SK-N-SH (cell line): ENCODE results near the gene GRM2. TPM values are rescaled to one million over a fixed set of nuclear protein-coding genes. Genes with fewer than 3 reads are reported as not detected.

ENCODE experiments used
- CTCF ChIA-PET: fragments of 300-600, 350-600 bp; formaldehyde crosslinking; extraction: SDS; loops from one replicate; lab custom pipeline; 2021; lab: Yijun Ruan, JAX
- POLR2A ChIA-PET: fragments of 350-600 bp; sonication (Branson Sonifier 250); formaldehyde crosslinking; extraction: SDS; loops from one replicate; lab custom pipeline; 2020; ENCODE audit warnings: antibody characterized with exemption, inconsistent platforms; lab: Yijun Ruan, JAX
- DNase-seq: peaks from one replicate; pipeline ENCODE4 v3.0.0; 2012
- H2AFZ ChIP-seq: fragments of 200-600 bp; sonication (generic); 2 replicates; pipeline ENCODE4 v1.8.1; 2016; ENCODE audit warnings: antibody characterized with exemption, mild to moderate bottlenecking, low read depth
- H3F3A ChIP-seq: fragments of 200-600 bp; sonication (generic); replicated peaks from 2 replicates; pipeline ENCODE3; 2016; ENCODE audit warnings: antibody characterized with exemption, mild to moderate bottlenecking; ENCODE audit not compliant: insufficient read depth
- H3K27ac ChIP-seq, 2 experiments: fragments of 200-500 bp in 1 of 2; fragments of 200-600 bp in 1 of 2; sonication (Bioruptor generic) in 1 of 2; sonication (generic), shearing (Covaris generic) in 1 of 2; 2 replicates each; pipeline versions ENCODE4 v1.5.1 to v1.6.1; 2014 to 2016; ENCODE audit warnings: low read depth in 2 of 2, inconsistent platforms in 1 of 2, low read length in 1 of 2, mild to moderate bottlenecking in 1 of 2, mixed read lengths in 1 of 2
- H3K27me3 ChIP-seq: fragments of 200-600 bp; sonication (generic), shearing (Covaris generic); 2 replicates; pipeline ENCODE4 v1.6.1; 2016; ENCODE audit warnings: mixed run types; ENCODE audit not compliant: insufficient read depth
- H3K36me3 ChIP-seq, 2 experiments: fragments of 200-500 bp in 1 of 2; fragments of 200-600 bp in 1 of 2; sonication (Bioruptor generic) in 1 of 2; sonication (generic) in 1 of 2; replicated peaks in 1 of 2; 2 replicates each; pipeline versions ENCODE3 to v1.5.1; 2014 to 2016; ENCODE audit warnings: low read length in 1 of 2, mild to moderate bottlenecking in 1 of 2; ENCODE audit not compliant: insufficient read depth in 2 of 2, control insufficient read depth in 1 of 2
- H3K4me1 ChIP-seq, 2 experiments: fragments of 200-500 bp in 1 of 2; fragments of 200-600 bp in 1 of 2; sonication (Bioruptor generic) in 1 of 2; sonication (generic), shearing (Covaris generic) in 1 of 2; 2 replicates each; pipeline versions ENCODE4 v1.5.1 to v1.6.1; 2014 to 2016; ENCODE audit warnings: low read depth in 1 of 2, low read length in 1 of 2, mixed run types in 1 of 2; ENCODE audit not compliant: insufficient read depth in 2 of 2, control insufficient read depth in 1 of 2
- H3K4me2 ChIP-seq: fragments of 200-600 bp; sonication (generic), shearing (Covaris generic); 2 replicates; pipeline ENCODE4 v1.6.1; 2017; ENCODE audit warnings: mixed run types
- H3K4me3 ChIP-seq, 2 experiments: fragments of 200-500 bp in 1 of 2; fragments of 200-600 bp in 1 of 2; sonication (Bioruptor generic) in 1 of 2; sonication (generic), shearing (Covaris generic) in 1 of 2; 2 replicates each; pipeline versions ENCODE4 v1.5.1 to v1.8.1; 2014 to 2016; ENCODE audit warnings: low read depth in 2 of 2, inconsistent platforms in 1 of 2, low read length in 1 of 2, mild to moderate bottlenecking in 1 of 2, mixed read lengths in 1 of 2, moderate library complexity in 1 of 2
- H3K79me2 ChIP-seq: fragments of 200-600 bp; sonication (generic); 2 replicates; pipeline ENCODE4 v1.8.1; 2017; ENCODE audit warnings: mild to moderate bottlenecking; ENCODE audit not compliant: insufficient read depth
- H3K9ac ChIP-seq: fragments of 200-600 bp; sonication (generic); 2 replicates; pipeline ENCODE4 v1.6.1; 2017; ENCODE audit warnings: mixed run types
- H3K9me2 ChIP-seq: fragments of 200-600 bp; sonication (generic); 2 replicates; pipeline ENCODE4 v1.6.1; 2017; ENCODE audit warnings: mixed run types
- H3K9me3 ChIP-seq: fragments of 200-600 bp; sonication (generic); 2 replicates; pipeline ENCODE4 v1.6.1; 2017; ENCODE audit warnings: mixed run types, mild to moderate bottlenecking, moderate library complexity
- H4K20me1 ChIP-seq: fragments of 200-600 bp; sonication (generic); 2 replicates; pipeline ENCODE4 v1.6.1; 2017; ENCODE audit warnings: mild to moderate bottlenecking, mixed run types; ENCODE audit not compliant: insufficient read depth
- EZH2phosphoT487 ChIP-seq: fragments of 200-600 bp; sonication (generic); IDR thresholded peaks from 2 replicates; pipeline ENCODE4 v1.6.1; 2017; ENCODE audit warnings: low read depth, mixed run types, mild to moderate bottlenecking, antibody characterized with exemption, moderate library complexity, borderline replicate concordance
- FOXJ3 ChIP-seq: sonication (generic); formaldehyde crosslinking; IDR thresholded peaks from 2 replicates; pipeline ENCODE4 v1.5.1; 2020; ENCODE audit warnings: mild to moderate bottlenecking, missing genetic modification reagents
- GABPA ChIP-seq: IDR thresholded peaks from 2 replicates; pipeline ENCODE4 v1.4.0; 2012; ENCODE audit warnings: low read depth, mild to moderate bottlenecking
- JUND ChIP-seq: IDR thresholded peaks from 2 replicates; pipeline ENCODE4 v1.4.0; 2012
- MEF2A ChIP-seq: IDR thresholded peaks from 2 replicates; pipeline ENCODE4 v1.4.0; 2012; ENCODE audit warnings: low read depth, borderline replicate concordance
- MXI1 ChIP-seq: IDR thresholded peaks from 2 replicates; pipeline ENCODE4 v1.6.1; 2012; ENCODE audit warnings: mild to moderate bottlenecking, low read depth, low read length, improper control_type of control experiment
- NRF1 ChIP-seq: IDR thresholded peaks from 2 replicates; pipeline ENCODE4 v1.6.1; 2012; ENCODE audit warnings: low read depth, mild to moderate bottlenecking, low read length
- POLR2AphosphoS5 ChIP-seq: IDR thresholded peaks from 2 replicates; pipeline ENCODE4 v1.6.1; 2012; ENCODE audit warnings: low read depth, low read length
- RCOR1 ChIP-seq: fragments of 150-350 bp; IDR thresholded peaks from 2 replicates; pipeline ENCODE4 v1.6.1; 2017; ENCODE audit warnings: antibody characterized with exemption, low read length
- RXRA ChIP-seq: IDR thresholded peaks from 2 replicates; pipeline ENCODE4 v1.4.0; 2012; ENCODE audit warnings: low read depth, mild to moderate bottlenecking, borderline replicate concordance
- TAF1 ChIP-seq: IDR thresholded peaks from 2 replicates; pipeline ENCODE4 v1.6.1; 2012; ENCODE audit warnings: low read depth, mild to moderate bottlenecking, low read length, moderate library complexity, borderline replicate concordance
- TCF12 ChIP-seq: IDR thresholded peaks from 2 replicates; pipeline ENCODE4 v1.4.0; 2012
- WGBS: methylation state at CpG from one replicate; pipeline ENCODE4 v1.1.6; 2017; ENCODE audit warnings: low lambda C conversion rate; 5-methylcytosine and 5-hydroxymethylcytosine counted together
- polyA plus RNA-seq, 3 experiments: library from polyadenylated mRNA; depleted of rRNA; stranded (reverse); fragments of >200 nt; gene quantifications; 2 replicates each; pipeline ENCODE4 v1.2.3, GENCODE V29; 2012
- TF ChIP-seq, protein P1 (sequence below): fragments of 150-350 bp; IDR thresholded peaks from 2 replicates; pipeline ENCODE4 v1.6.1; 2017; ENCODE audit warnings: antibody characterized with exemption, low read length, low read depth, borderline replicate concordance
- TF ChIP-seq, protein P2 (sequence below): fragments of 150-350 bp; IDR thresholded peaks from 2 replicates; pipeline ENCODE4 v1.6.1; 2016; ENCODE audit warnings: mild to moderate bottlenecking, low read depth, low read length
- TF ChIP-seq, protein P3 (sequence below): IDR thresholded peaks from 2 replicates; pipeline ENCODE4 v1.4.0; 2012; ENCODE audit warnings: low read depth, borderline replicate concordance
- TF ChIP-seq, protein P4 (sequence below): IDR thresholded peaks from 2 replicates; pipeline ENCODE4 v1.4.0; 2012; ENCODE audit warnings: low read depth

Gene GRM2
- polyA plus RNA-seq, 1 of the 3 experiments (the other 2 are of a cell fraction) = 0.15 TPM

DNA sequence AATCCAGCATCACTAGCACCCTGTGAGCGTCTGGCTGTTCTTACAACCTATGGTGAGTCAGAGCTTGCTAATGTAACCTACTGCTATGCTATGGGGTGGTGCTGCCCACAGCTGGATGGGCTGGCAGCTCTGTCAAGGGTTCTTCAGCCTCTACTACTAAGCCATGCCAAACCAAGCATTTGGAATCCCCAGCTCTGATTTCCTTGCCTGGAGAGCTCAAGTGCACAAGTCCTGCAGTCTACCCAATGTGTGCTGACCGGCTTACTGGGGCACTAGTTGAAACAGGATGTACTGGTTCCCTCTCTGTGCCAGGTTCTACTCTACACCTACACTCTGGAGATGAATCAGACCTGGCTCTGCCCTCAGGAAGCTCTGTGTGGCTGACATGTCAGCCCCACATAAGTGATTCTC, 31.7 kb upstream of the GRM2 start:
- ChIA-PET CTCF (interaction anchor here (1.2 to 10.3 kb wide), 3 partner anchors 36 to 298 kb away, joined by 3 to 209 read pairs (median 4); partner anchors contain the start of genes ABHD14B and DCAF1), POLR2A (no interaction called here)
- Histone ChIP-seq H4K20me1 (peaks cover 12% of the 10 kb centered on the region; the same call in 1 of the 2 replicates), H3K36me3 (peaks cover 0 to 32% of the 10 kb centered on the region in 2 experiments), H3K79me2 (peaks cover 27% of the 10 kb centered on the region), H3K4me1 (peaks cover 5 to 14% of the 10 kb centered on the region in 2 experiments; a peak in 2 of 4 replicates), H3K4me2 (no peak overlapping the region), H2AFZ (no peak overlapping the region), H3K9me3 (no peaks in the 10 kb centered on the region), H3F3A (peaks cover 8% of the 10 kb centered on the region), H3K9ac (no peak overlapping the region), H3K4me3 (no peak overlapping the region), H3K27ac (no peak overlapping the region), H3K27me3 (no peaks in the 10 kb centered on the region), H3K9me2 (no peaks in the 10 kb centered on the region)
- TF ChIP-seq TAF1 (no peak), GABPA (no peak), MEF2A (no peak), RXRA (no peak), JUND (no peak), FOXJ3 (CRISPR knock-in tag) (no peak), MXI1 (no peak), NRF1 (no peak), TCF12 (no peak), EZH2phosphoT487 (no peak), RCOR1 (no peak), POLR2AphosphoS5 (no peak)
- TF ChIP-seq, protein P1, sequence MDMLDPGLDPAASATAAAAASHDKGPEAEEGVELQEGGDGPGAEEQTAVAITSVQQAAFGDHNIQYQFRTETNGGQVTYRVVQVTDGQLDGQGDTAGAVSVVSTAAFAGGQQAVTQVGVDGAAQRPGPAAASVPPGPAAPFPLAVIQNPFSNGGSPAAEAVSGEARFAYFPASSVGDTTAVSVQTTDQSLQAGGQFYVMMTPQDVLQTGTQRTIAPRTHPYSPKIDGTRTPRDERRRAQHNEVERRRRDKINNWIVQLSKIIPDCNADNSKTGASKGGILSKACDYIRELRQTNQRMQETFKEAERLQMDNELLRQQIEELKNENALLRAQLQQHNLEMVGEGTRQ = no peak
- TF ChIP-seq, protein P2, sequence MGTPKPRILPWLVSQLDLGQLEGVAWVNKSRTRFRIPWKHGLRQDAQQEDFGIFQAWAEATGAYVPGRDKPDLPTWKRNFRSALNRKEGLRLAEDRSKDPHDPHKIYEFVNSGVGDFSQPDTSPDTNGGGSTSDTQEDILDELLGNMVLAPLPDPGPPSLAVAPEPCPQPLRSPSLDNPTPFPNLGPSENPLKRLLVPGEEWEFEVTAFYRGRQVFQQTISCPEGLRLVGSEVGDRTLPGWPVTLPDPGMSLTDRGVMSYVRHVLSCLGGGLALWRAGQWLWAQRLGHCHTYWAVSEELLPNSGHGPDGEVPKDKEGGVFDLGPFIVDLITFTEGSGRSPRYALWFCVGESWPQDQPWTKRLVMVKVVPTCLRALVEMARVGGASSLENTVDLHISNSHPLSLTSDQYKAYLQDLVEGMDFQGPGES = no peak
- TF ChIP-seq, protein P3, sequence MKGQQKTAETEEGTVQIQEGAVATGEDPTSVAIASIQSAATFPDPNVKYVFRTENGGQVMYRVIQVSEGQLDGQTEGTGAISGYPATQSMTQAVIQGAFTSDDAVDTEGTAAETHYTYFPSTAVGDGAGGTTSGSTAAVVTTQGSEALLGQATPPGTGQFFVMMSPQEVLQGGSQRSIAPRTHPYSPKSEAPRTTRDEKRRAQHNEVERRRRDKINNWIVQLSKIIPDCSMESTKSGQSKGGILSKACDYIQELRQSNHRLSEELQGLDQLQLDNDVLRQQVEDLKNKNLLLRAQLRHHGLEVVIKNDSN = no peak
- TF ChIP-seq, protein P4, sequence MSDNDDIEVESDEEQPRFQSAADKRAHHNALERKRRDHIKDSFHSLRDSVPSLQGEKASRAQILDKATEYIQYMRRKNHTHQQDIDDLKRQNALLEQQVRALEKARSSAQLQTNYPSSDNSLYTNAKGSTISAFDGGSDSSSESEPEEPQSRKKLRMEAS = no peak
- WGBS = 20% methylated on average over 1 of the region's 2 CpGs
- DNase-seq = no peak
